NCI-H82 treated with DMSO at 0.1 percent for 48 hours (cell line): ENCODE measurements around the gene DNM3.
"Not testable (repeated sequence)": the region's sequence is repeated elsewhere in the genome, so short reads cannot be mapped to it uniquely, and the experiment has no call there.

ENCODE experiments used
- DNase-seq: peaks from one replicate; lab custom pipeline; 2025; ENCODE audit not compliant: unreplicated experiment; lab: John Stamatoyannopoulos, UW

DNM3 gene

DNA sequence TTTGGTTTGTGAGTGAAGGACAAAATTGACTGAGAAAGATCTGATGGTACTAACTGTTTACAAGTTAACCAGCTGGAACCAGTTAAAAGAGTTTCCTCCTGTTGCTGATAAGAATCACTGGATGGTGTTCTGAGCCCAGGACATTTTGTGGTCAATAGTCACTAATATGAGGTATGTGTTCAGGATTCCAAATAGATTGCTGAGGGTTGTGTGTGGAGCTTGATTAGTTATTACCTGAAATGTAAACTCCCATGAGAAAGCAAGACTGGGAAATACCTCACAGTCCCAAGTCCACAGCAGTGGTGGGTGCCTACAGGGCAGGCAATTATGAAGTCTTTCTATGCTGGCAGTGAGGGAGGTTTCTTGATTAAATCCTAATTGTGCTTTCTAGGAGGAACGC lies 164.6 kb downstream of the DNM3 start:
- DNase-seq, result no peak

DNA sequence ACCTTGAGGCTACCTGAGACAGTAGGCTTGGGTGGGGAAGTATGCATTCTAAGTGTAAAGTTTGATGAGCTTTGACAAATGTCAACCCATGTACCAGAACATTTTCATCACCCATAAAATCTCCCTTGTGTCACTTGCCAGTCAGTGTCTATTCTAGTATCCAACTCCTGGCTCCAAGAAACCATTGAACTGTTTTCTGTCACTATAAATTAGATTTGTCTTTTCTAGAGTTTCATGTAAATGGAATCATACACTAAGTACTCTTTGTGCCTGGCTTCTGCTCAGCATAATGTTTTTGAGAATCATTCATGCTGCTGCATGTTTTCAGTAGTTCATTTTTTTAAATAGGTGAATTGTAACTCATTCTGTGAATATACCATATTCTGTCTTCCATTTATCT lies 165.4 kb downstream of the DNM3 start:
- DNase-seq, result no peak

DNA sequence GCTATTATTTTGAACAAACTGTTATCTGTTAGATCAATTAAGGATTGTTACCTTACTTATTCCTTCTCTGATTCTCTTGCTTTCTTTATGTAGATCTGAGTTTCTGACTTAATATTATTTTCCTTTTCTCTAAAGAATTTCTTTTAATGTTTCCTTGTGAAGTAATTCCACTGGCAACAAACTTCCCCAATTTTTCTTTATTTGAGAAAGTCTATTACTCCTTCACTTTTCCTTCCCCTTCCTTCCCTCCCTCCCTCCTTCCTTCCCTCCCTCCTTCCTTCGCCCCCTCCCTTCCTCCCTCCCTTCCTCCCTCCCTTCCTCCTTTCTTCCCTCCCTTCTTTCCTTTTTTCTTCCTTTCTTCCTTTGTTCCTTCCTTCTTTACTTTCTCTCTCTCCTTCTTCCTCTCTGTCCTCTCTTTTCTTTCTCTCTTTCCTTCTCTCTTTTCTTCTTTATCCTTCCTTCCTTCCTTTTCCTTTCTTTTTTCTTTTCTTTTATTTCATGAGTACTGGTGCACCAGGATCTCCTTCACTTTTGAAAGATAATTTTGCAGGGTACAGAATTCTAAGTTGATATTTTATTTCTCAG lies 177.5 kb downstream of the DNM3 start:
- DNase-seq, result no peak

DNA sequence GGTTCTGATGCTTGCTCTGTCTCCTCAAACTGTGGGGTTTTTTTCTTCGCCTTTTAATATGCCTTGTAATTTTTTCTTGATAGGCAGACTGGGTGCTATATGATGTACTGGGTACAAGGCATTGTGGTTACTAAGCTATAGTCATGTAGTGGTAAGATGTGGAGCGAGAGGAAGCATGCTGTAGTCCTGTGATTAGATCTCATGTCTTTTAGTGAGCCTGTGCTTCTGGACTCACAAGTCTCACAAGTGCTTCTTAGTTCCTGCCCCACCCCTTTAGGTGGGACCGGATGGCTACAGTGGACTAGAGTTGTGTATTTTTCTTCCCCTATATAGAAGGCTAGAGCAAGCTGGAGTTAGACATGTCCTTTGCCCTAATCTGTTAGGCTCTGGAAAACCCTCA lies 178.7 kb downstream of the DNM3 start:
- DNase-seq, result no peak

DNA sequence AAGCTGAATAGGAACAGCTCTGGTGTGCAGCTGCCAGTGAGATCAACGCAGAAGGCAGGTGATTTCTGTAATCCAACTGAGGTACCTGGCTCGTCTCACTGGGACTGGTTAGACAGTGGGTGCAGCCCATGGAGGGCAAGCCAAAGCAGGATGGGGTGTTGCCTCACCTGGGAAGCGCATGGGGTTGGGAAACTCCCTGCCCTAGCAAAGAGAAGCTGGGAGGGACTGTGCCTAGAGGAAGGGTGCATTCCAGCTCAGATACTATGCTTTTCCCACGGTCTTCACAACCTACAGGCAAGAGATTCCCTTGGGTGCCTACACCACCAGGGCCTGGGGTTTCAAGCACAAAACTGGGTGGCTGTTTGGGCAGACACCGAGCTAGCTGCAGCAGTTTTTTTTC lies 183.2 kb downstream of the DNM3 start:
- DNase-seq, result no peak

DNA sequence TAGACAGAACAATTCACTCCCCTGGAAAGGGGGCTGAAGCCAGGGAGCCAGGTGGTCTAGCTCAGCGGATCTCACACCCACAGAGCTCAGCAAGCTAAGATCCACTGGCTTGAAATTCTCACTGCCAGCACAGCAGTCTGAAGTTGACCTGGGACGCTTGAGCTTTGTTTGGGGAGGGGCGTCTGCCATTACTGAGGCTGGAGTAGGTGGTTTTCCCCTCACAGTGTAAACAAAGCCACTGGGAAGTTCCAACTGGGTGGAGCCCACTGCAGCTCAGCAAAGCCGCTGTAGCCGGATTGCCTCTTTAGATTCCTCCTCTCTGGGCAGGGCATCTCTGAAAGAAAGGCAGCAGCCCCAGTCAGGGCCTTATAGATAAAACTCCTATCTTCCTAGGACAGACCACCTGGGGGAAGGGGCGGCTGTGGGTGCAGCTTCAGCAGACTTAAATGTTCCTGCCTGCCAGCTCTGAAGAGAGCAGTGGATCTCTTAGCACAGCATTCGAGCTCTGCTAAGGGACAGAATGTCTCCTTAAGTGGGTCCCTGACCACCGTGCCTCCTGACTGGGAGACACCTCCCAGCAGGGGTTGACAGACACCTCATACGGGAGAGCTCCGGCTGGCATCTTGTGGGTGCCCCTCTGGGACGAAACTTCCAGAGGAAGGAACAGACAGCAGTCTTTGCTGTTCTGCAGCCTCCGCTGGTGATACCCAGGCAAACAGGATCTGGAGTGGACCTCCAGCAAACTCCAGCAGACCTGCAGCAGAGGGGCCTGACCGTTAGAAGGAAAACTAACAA lies 183.8 kb downstream of the DNM3 start:
- DNase-seq, result not testable (repeated sequence)

DNA sequence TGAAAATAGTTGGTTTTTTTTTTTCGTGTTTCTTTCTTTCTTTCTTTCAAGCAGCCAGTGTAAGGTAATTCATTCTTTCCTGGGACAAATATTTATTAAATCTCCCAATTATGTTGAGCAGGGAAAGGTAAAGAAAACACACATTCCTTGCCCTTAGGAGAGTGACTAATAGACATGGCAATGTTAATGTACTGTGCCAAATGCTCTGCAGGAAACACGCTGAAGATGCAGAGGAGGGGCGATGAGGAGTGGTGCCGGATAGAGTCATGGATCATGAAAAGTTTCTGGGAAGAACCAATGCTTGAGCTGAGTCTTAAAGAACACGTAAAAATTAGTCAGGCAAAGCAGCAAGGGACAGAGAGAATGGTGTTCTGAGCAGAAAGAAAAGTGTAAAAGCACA lies 199.2 kb downstream of the DNM3 start:
- DNase-seq, result no peak

DNA sequence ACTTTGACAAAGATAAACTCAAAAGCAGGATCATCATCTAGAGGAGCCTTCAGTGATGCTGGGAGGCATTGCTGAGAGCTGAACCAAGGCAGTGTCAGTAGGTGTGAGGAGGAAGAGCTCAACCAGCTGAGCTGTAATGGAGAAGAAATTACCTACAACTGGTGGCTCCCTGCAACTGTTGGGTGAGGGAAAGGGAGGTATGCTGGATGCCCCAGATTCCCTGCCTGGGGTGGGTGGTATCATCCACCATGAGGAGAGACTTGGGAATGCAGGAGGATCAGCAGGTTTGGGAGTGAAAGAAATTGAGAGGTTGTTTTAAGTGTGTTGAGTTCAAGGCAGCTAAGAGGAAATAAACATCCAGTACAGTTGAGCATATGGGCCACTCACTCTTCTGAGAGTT lies 199.8 kb downstream of the DNM3 start:
- no peak for DNase-seq

DNA sequence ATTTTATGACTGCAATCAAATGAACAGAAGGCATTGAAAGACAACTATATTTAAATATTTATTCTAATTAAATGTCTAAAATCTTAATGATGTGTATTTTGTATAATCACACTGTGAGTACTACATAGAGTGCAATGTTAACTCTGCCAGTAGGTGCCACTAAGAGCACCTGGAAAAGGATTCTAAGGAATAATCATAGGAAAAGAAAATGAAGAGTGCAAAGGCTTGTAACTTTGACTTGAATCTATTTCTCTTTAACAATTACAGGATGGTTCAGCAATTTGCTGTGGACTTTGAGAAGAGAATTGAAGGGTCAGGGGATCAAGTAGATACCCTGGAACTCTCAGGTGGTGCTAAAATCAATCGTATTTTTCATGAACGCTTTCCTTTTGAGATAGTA lies 200.4 kb downstream of the DNM3 start:
- no peak for DNase-seq

DNA sequence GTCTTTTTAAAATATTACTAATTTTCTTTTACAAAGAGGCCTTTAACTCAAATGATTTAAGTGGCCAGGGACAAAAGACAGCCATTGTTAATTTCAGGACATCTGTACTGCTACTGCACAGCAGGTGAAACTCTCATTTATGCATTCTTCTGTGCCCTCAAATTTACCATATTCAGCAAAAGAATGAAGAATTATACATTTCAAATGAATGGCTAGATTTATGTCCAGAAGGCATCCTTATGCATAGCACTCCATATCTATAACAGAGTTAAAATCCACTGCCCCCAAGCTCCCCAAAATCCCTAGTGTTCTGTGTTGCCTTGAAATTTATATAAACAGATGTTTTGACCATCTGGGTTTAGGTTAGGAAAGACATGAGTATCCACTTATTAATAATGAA lies 202.6 kb downstream of the DNM3 start:
- no peak for DNase-seq

DNA sequence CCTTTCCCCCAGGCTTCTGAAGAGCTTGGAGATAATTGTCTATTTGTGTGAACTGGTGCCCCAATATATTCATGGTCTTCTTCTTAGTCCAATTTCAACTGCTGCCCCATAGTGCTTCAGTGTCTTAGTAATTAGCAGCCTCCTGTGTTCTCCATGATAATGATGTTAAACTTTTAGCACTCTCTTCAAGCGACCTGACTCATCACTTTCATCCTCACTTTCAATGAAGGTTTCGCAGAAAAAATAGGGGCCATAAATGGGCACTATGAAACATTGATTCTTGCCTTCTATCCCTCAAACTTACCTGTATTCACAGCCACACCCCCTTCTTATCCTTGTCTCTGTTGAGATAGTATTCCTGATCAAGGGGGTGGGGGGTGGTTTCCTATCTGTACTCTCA lies 210.6 kb downstream of the DNM3 start:
- no peak for DNase-seq

DNA sequence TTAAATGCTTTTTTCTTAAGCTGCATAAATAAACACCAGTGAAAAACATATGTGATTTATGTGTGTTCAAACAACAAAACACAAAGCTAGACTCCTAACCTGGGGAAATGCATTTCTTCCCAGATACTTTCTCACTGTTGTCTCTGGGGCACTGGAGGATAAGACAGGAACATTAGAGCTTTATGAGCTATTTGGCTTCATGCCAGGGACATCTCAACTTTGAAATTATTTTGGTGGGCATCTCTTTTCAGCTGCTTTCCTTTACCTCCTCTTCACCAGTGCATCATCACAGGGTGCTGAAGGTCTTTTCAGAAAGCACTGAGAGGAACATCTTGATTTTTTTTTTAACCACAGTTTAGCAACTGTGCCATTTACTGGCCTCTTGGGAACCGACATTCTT lies 212.9 kb downstream of the DNM3 start:
- DNase-seq, result no peak

DNA sequence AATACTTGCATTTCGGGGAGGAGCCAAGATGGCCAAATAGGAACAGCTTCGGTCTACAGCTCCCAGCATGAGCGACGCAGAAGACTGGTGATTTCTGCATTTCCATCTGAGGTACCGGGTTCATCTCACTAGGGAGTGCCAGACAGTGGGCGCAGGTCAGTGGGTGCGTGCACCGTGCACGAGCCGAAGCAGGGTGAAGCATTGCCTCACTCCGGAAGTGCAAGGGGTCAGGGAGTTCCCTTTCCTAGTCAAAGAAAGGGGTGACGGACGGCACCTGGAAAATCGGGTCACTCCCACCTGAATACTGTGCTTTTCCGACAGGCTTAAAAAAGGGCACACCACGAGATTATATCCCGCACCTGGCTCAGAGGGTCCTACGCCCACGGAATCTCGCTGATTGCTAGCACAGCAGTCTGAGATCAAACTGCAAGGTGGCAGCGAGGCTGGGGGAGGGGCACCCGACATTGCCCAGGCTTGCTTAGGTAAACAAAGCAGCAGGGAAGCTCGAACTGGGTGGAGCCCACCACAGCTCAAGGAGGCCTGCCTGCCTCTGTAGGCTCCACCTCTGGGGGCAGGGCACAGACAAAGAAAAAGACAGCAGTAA lies 214.6 kb downstream of the DNM3 start:
- not testable (repeated sequence) for DNase-seq

DNA sequence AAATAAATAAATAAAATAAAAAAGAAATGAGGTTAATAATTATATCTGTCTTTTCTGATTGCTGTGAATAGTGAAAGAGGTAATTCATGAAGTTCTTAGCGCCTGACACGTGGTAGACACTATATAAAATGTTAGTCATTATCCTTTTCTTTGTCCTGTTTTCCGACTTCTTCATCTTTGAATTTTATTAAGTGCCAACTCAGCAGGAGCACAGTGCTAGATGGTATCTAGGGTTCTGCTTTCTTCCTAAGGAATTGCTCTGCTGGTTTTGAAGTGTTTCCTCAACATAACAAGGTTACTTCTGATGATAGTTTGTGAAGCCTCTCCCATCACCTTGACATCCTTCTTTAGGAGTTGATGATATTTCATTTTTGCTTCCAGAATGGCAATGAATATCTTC lies 227.0 kb downstream of the DNM3 start:
- no peak for DNase-seq

DNA sequence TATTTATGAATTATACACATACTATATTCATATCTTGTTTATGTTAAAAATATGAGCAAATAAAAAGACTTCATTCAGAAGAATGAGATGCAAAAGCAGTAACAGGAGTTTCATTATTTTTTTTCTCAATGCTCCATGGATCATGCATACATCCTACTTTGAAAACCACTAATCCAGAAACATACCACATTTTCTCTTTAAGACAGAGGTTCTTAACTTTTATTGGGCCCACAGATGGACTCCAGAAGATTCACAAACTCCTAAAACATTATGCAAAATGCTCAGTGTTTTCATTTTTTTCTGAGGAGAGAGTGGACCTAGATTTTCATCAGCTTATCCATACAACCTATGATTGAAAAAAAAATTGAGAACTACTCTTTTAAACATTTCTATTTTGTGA lies 227.8 kb downstream of the DNM3 start:
- no peak for DNase-seq

DNA sequence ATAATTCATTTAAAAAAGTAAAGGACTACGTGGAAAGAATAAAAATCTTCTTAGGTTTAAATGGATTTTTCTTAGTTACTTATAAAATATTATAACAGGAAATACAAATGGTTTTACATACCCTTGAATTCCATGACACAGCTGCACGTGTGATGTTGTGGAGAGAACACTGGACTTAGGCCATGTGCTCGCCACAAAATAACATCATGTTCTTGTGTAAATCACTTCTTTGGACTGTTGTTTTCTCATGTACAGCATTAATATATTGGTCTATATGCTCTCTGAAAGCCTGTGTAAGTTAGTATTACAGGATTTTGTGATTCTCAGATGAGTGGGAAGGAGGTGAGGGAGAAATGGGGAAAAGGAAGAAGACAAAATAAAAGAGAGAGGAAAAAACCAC lies 228.2 kb downstream of the DNM3 start:
- DNase-seq, result no peak

DNA sequence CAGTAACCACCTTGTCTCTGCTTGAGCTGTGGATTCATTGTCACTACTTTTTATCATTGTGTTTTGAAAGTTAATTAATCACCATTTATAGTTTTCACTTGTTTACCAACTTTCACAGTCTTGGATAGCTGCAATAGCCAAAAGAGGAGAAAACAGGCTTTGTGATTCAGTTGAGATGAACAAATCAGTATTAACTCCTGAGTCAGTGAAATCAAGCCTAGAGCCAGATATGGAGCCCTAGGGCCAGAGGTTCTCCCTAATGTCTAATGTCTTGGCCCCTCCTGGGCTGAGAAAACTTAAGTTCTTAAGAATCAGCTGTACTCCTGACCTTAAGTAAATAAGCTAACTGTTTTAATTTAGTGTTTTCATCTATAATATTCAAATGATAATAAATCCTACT lies 228.8 kb downstream of the DNM3 start:
- no peak for DNase-seq

DNA sequence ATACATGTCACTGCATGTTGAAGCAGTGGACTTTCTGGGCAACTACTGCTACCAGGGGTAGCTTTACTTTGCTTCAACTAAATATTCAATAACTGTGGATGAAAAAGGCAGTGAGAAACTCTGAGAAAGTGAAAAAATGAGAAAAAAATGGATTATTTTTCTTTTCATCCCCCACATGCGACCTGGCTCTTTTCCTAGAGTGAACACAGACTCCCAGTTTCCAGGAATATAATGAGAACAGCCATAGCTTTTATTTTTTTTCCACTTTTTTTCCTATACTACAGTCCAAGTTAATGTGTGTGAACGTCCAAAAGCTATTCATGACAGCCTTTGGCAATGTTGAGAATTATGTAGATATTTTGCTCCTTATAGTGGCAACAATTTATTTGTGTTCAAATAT lies 230.4 kb downstream of the DNM3 start:
- DNase-seq, result no peak

DNA sequence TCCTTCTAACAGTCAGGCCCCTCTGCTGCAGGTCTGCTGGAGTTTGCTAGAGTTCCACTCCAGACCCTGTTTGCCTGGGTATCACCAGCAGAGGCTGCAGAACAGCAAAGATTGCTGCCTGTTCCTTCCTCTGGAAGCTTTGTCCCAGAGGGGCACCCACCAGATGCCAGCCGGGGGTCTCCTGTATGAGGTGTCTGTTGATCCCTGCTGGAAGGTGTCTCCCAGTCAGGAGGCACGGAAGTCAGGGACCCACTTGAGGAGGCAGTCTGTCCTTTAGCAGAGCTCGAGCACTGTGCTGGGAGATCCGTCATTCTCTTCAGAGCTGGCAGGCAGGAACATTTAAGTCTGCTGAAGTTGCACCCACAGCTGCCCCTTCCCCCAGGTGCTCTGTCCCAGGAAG lies 238.6 kb downstream of the DNM3 start:
- not testable (repeated sequence) for DNase-seq

DNA sequence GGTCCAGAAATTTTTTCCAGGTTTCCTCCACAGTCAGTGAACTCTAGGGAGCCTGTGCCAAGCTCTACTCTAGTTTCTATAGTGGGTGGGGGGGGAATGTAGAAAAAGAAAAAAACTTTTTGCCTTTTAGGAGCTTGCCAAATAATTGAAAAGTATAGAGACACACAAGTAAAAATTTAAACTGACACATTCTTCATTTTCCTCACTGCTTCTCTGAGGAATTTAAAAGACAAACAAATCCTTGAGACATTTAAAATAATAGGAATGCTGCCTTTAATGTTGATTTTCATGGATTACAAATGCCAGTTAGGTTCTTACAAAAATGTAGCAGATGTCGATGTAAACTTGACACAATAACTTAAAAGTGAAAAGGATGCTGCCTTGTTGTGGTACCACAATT lies 241.9 kb downstream of the DNM3 start:
- no peak for DNase-seq

DNA sequence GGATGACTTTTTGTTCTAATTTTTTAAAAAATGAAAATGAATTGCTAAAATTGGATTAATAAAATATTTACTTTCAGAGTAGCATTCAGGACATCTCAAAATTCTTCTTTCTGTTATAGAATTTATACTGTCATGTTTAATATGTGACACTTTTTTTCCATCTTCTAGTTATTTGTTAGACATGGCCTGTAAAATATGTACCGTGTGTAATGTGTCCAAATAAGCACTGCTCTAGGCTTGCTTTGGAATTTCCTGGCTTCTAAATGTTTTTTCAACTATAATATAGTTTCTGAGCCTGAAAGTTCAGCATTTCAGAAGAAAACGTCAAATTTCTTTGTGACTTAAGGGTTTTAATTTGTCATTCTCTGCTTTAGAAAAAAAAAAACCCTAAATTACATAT lies 243.6 kb downstream of the DNM3 start:
- no peak for DNase-seq

DNA sequence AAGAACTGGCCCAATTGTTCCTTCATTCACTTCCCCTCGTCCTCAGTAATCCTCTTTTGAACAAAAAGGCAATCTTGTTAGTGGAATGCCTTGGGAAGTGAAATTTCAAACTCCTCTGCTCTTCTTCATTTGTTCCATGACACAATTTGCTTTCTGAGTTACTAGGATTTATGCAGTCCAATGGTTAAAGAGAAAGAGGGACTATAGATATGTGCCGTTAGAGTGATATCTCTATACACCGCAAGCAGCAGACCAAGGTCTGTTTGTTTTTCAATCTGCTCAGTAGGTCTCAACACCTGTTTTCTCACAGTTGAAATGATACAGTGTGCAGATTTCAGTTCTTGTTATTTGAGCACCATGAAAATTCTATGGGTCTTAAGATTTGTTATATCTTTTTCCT lies 244.0 kb downstream of the DNM3 start:
- peak; percentile 33 for DNase-seq

DNA sequence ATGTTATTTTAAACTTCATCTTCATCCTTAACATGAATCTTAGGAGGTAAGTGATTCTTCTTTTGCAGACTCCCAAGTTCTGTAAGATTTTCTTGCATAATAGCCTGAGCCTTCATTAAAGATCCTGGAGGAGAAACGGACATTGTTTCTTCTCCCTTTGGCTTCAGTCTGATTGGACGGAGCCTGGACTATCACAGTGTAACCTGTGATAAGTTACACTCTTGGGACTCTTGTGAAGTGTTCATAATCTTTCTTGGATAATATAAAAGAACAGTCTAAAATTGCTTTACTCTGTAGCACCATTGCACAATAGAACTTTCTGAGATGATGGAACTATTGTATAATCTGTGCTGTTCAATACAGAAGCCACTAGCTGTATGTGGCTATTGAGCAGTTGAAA lies 244.8 kb downstream of the DNM3 start:
- no peak for DNase-seq
